ENCODE data around the gene ERICH4. TPM values are rescaled to one million over a fixed set of nuclear protein-coding genes. Genes with fewer than 3 reads are reported as not detected.
A peak's percentile ranks its signal among the peaks of the same experiment; 100 is the strongest.

The ERICH4 gene
- under 1 TPM in 1 of 9 donors, not detected in 8; 0.30 TPM for total RNA-seq
- polyA plus RNA-seq = under 1 TPM in 1 of 2 donors, not detected in 1; 0.10 TPM
- long read RNA-seq, donor 1, partial matches to known transcripts = 0 of 1 reads
- long read RNA-seq, donor 1, other reads (novel, unspliced or antisense) = 1 of 1 reads
- long read RNA-seq, donor 2 = 0 reads
- long read RNA-seq, donor 3 = 0 reads

DNA sequence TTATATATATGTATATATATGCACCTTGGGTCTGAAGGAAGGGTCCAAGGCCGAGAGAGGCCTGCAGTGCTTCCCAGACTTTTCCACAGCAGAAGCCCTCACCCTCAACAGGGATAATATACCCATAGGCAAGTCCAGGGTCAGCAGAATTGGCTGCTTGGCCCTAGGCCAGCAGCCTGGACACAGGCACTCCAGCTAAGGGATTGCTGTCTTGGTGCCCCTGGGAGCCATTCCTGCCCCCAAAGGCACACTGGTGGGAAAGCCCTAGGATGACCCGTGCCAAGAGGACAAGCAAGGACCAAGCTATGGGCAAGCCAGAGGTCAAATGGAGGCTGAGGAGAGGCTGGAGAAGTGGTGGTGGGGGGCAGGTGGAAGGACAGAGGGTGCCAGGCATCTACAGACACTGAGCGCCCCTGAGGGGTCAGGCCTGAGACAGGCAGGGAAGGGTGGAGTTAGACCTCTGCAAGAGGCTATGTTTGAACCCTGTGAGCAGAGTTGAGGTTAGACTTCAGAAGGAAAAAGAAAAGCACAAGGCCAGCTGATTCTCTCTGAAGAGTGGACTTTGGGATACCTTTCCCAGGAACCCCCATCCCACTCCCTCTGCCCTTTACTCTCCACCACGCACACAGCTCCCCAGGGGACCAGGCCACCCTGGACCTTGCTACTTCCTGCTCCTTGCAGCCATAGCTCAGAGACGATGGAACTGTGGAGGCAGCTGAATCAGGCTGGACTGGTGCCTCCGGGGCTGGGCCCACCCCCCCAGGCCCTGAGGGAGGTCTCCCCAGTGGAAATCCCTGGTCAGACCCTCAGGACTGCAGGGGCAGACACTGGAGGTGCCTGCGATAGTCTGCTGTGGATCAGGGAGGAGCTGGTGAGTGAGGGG lies at the start of gene ERICH4:
ERICH4 (plus strand) TSS at position 684 of the 883 bp plus-strand sequence; CDS start at position 698, 14 bp downstream.
- Histone ChIP-seq H3K4me1 (peaks cover 0 to 21% (median 13%) of the 10 kb centered on the region in 12 donors), H3K36me3 (peaks cover 0 to 6% (median 5%) of the 10 kb centered on the region in 9 donors), H3K4me3 (no peak within 1 kb of the TSS), H3K27me3 (peaks cover 0 to 9% (median 0%) of the 10 kb centered on the region in 9 donors), H3K27ac (no peak within 1 kb of the TSS), H3K9me3 (no peaks in the 10 kb centered on the region)
- DNase-seq = peak in 1 of 5 donors; percentile 21
- intact Hi-C loops (cut with DNase I) = loop anchor here in 6 of 10 donors (5.0 to 10.0 kb wide), 4 partner anchors 45 to 238 kb away; partner anchors contain the start of genes BCKDHA (in 1 of the 6) and EXOSC5 (in 1 of the 6)
- TF ChIP-seq, protein P1, sequence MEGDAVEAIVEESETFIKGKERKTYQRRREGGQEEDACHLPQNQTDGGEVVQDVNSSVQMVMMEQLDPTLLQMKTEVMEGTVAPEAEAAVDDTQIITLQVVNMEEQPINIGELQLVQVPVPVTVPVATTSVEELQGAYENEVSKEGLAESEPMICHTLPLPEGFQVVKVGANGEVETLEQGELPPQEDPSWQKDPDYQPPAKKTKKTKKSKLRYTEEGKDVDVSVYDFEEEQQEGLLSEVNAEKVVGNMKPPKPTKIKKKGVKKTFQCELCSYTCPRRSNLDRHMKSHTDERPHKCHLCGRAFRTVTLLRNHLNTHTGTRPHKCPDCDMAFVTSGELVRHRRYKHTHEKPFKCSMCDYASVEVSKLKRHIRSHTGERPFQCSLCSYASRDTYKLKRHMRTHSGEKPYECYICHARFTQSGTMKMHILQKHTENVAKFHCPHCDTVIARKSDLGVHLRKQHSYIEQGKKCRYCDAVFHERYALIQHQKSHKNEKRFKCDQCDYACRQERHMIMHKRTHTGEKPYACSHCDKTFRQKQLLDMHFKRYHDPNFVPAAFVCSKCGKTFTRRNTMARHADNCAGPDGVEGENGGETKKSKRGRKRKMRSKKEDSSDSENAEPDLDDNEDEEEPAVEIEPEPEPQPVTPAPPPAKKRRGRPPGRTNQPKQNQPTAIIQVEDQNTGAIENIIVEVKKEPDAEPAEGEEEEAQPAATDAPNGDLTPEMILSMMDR (IDR thresholded peaks at IDR 0.05) = no peak
- TF ChIP-seq POLR2A (IDR thresholded peaks at IDR 0.05) = no peak
- WGBS, 4 donors = 59 to 66% (median 63%) methylated on average over 7 of the region's 7 CpGs
- ATAC-seq = no peak

DNA sequence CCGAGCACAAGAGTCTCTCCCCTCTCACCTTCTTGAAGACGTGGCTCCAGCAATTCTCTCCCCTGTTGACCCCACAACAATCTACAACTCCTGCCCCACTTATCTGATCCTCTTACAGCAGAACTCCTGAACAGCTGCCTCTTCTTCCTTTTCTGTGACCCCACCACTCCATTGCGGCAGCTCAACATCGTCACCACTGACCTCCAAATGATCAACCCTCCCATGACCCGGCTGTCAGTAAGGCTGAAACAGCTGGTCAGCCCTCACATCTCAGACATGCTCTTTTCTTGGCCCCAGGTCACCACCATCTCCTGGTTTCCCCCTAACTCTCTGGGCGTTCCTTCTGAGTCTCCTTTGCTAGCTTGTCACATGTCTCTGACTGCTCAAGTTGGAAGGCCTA lies 47.6 kb upstream of the ERICH4 start:
- intact Hi-C loops (cut with DNase I) = loop anchor here in 5 of 10 donors (5.0 kb wide), 2 partner anchors 42 to 47 kb away; partner anchors contain the start of genes DMAC2 (in 4 of the 5) and ERICH4 (in 1 of the 5)
- DNase-seq = no peak
- Histone ChIP-seq H3K4me1 (peaks cover 4 to 33% (median 23%) of the 10 kb centered on the region in 12 donors), H3K4me3 (no peak overlapping the region), H3K27ac (no peak overlapping the region), H3K9me3 (no peaks in the 10 kb centered on the region), H3K36me3 (peaks cover 0 to 21% (median 15%) of the 10 kb centered on the region in 9 donors), H3K27me3 (no peaks in the 10 kb centered on the region)
- no peak for ATAC-seq
- TF ChIP-seq POLR2A (IDR thresholded peaks at IDR 0.05) = no peak
- TF ChIP-seq, protein P1 (IDR thresholded peaks at IDR 0.05) = no peak
- WGBS, 4 donors = 70 to 76% (median 74%) methylated on average over 6 of the region's 6 CpGs

DNA sequence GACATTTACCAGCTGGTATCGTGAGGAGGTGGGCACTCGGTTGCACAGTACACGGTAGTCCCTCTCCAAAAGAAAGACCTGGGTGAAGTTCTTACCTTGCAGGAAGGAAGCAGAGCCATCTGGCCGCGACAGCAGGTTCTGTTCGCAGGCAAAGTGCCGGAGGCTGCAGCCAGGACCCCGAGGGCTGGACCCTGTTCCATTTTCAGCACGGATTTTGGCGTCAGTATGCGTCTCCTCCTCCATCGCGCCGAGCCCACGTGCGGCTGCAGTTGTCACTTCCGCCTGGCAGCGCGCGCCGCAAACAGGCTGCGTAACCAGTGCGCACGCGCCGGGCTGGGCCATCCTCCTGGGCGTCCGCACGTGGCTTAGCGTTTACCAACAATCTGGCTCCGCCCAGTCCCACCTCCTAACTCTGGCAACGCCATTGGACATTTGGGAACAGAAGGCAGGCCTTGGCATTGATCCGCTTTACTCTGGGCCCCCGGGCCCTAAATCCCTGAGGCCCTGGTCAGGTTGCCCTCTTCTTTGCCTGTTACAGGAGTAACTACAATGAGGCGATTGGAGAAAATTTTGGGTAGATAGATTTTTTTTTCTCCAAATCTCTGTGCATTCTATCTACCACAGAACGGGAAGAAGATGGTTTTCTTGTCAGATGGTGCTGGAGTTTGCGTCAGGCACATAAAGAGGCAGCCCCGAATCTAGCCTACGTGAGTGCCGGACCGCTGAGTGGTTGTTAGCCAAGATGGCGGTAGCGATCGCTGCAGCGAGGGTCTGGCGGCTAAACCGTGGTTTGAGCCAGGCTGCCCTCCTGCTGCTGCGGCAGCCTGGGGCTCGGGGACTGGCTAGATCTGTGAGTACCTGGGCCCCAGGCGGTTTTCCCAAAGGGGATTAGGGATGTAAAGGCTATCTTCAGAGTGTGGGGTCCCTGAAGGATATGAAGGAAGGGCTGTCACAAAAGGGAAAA lies 45.6 kb upstream of the ERICH4 start, which contains the start of the genes BCKDHA and EXOSC5:
BCKDHA (plus strand) TSS at position 733 of the 964 bp plus-strand sequence; CDS start at position 743, 10 bp downstream.
EXOSC5 (minus strand) TSS at position 274 of the 964 bp plus-strand sequence; CDS start at position 243, 31 bp downstream.
- peak; percentile 99 to 100 (median 99) for DNase-seq
- ATAC-seq = peak; percentile 98 to 99 (median 98)
- H3K27me3 ChIP-seq = no peaks in the 10 kb centered on the region
- H3K4me3 ChIP-seq = peak within 1 kb of the TSS; percentile 61 to 99 (median 90)
- WGBS, 4 donors = 0 to 1% (median 0%) methylated on average over 49 to 50 of the region's 50 CpGs
- H3K36me3 ChIP-seq = peaks cover 0 to 7% (median 0%) of the 10 kb centered on the region in 9 donors
- H3K4me1 ChIP-seq = peaks cover 4 to 47% (median 33%) of the 10 kb centered on the region in 12 donors
- TF ChIP-seq POLR2A (IDR thresholded peaks at IDR 0.05) = peak in 1 of 2 donors; percentile 29
- TF ChIP-seq, protein P1 (IDR thresholded peaks at IDR 0.05) = peak in 1 of 12 donors; percentile 8
- intact Hi-C loops (cut with DNase I) = loop anchor here in 8 of 10 donors (1.0 to 5.0 kb wide), 5 partner anchors 33 to 45 kb away; partner anchors contain the start of genes DMAC2 (in 6 of the 8), B9D2 (in 1 of the 8) and ERICH4 (in 1 of the 8)
- no peaks in the 10 kb centered on the region for H3K9me3 ChIP-seq
- peak within 1 kb of the TSS; percentile 83 to 98 (median 91) for H3K27ac ChIP-seq

Data from heart left ventricle (tissue), 16 donors.